Astrocyte (in vitro differentiated cells and primary cell): Measurements from ENCODE around the gene CPOX. TPM values are rescaled to one million over a fixed set of nuclear protein-coding genes. Genes with fewer than 3 reads are reported as not detected.

Source experiments
- DNase-seq: peaks from one replicate; pipeline ENCODE4 v3.0.0-alpha.2; 2010; ENCODE audit warnings: low read depth
- FAIRE-seq: peaks from 2 replicates; lab custom pipeline; 2011; peaks lifted over from hg19 to GRCh38; lab: Jason Lieb, UNC
- H2AFZ ChIP-seq: 2 replicates; pipeline ENCODE4 v1.6.0; 2012; ENCODE audit warnings: low read depth, low read length, inconsistent platforms
- H3K27ac ChIP-seq: 2 replicates; pipeline ENCODE4 v1.5.1; 2011; ENCODE audit warnings: low read depth, low read length, inconsistent platforms
- H3K27me3 ChIP-seq: 2 replicates; pipeline ENCODE4 v1.6.0; 2011; ENCODE audit warnings: low read length, inconsistent platforms; ENCODE audit not compliant: insufficient read depth
- H3K36me3 ChIP-seq: 2 replicates; pipeline ENCODE4 v1.5.1; 2011; ENCODE audit warnings: low read length, inconsistent platforms; ENCODE audit not compliant: insufficient read depth
- H3K4me1 ChIP-seq: 2 replicates; pipeline ENCODE4 v1.5.1; 2011; ENCODE audit warnings: low read length, inconsistent platforms; ENCODE audit not compliant: insufficient read depth
- H3K4me2 ChIP-seq: 2 replicates; pipeline ENCODE4 v1.6.0; 2012; ENCODE audit warnings: low read length, inconsistent platforms
- H3K4me3 ChIP-seq: 2 replicates; pipeline ENCODE4 v1.5.1; 2011; ENCODE audit warnings: low read depth, mild to moderate bottlenecking, low read length, inconsistent platforms; ENCODE audit not compliant: insufficient read depth
- H3K79me2 ChIP-seq: 2 replicates; pipeline ENCODE4 v1.6.0; 2012; ENCODE audit warnings: mild to moderate bottlenecking, low read length, inconsistent platforms; ENCODE audit not compliant: insufficient read depth
- H3K9ac ChIP-seq: 2 replicates; pipeline ENCODE4 v1.6.0; 2012; ENCODE audit warnings: mild to moderate bottlenecking, low read length, inconsistent platforms
- H3K9me3 ChIP-seq: 2 replicates; pipeline ENCODE4 v1.5.1; 2012; ENCODE audit warnings: low read depth, mild to moderate bottlenecking, low read length, inconsistent platforms; ENCODE audit not compliant: insufficient read depth
- H4K20me1 ChIP-seq: 2 replicates; pipeline ENCODE4 v1.6.0; 2012; ENCODE audit warnings: low read length, inconsistent platforms; ENCODE audit not compliant: insufficient read depth
- H3K27ac Mint-ChIP-seq: one replicate; pipeline ENCODE4 v1.8.0; 2021; ENCODE audit warnings: mild to moderate bottlenecking, mixed read lengths; ENCODE audit not compliant: unreplicated experiment
- H3K27me3 Mint-ChIP-seq: one replicate; pipeline ENCODE4 v1.8.0; 2021; ENCODE audit warnings: low read depth, mixed read lengths; ENCODE audit not compliant: unreplicated experiment
- H3K36me3 Mint-ChIP-seq: one replicate; pipeline ENCODE4 v1.8.0; 2021; ENCODE audit warnings: low read depth, mixed read lengths; ENCODE audit not compliant: unreplicated experiment
- H3K4me1 Mint-ChIP-seq: one replicate; pipeline ENCODE4 v1.8.0; 2021; ENCODE audit warnings: low read depth, mixed read lengths; ENCODE audit not compliant: unreplicated experiment
- H3K4me3 Mint-ChIP-seq: one replicate; pipeline ENCODE4 v1.8.0; 2021; ENCODE audit warnings: mild to moderate bottlenecking, moderate library complexity, mixed read lengths; ENCODE audit not compliant: unreplicated experiment
- H3K9me3 Mint-ChIP-seq: one replicate; pipeline ENCODE4 v1.8.0; 2021; ENCODE audit warnings: mild to moderate bottlenecking, mixed read lengths; ENCODE audit not compliant: unreplicated experiment
- CTCF ChIP-seq: IDR thresholded peaks from 2 replicates; pipeline ENCODE4 v1.5.1; 2011; ENCODE audit warnings: low read depth, mild to moderate bottlenecking, inconsistent platforms, low read length, moderate library complexity; ENCODE audit not compliant: insufficient read depth
- EZH2 ChIP-seq: IDR thresholded peaks from 2 replicates; pipeline ENCODE4 v1.6.1; 2012; ENCODE audit warnings: mild to moderate bottlenecking, low read length, inconsistent platforms; ENCODE audit not compliant: insufficient read depth
- total RNA-seq: library from RNA; stranded (reverse); gene quantifications from 2 replicates; pipeline ENCODE4 v1.2.1, GENCODE V29; 2021

CPOX gene
- total RNA-seq, 1 donor from 2014 or later = 23.7 TPM

GRCh38 chr3:98600412-98601095 lies 7.1 kb upstream of the CPOX start:
- H3K4me2 ChIP-seq = no peak overlapping the region
- FAIRE-seq = no peak

GRCh38 chr3:98599647-98600411 lies 6.4 kb upstream of the CPOX start:
- Mint-ChIP-seq H3K36me3 (no peaks in the 10 kb centered on the region), H3K4me1 (peaks cover 5% of the 10 kb centered on the region), H3K9me3 (no peaks in the 10 kb centered on the region), H3K27ac (no peak overlapping the region), H3K4me3 (no peak overlapping the region), H3K27me3 (no peaks in the 10 kb centered on the region)
- H3K4me1 ChIP-seq = no peaks in the 10 kb centered on the region
- H3K9me3 ChIP-seq = no peaks in the 10 kb centered on the region
- H2AFZ ChIP-seq = no peak overlapping the region
- H3K27ac ChIP-seq = no peak overlapping the region
- TF ChIP-seq EZH2 (no peak), CTCF (no peak)
- no peak for DNase-seq
- no peaks in the 10 kb centered on the region for H4K20me1 ChIP-seq
- no peaks in the 10 kb centered on the region for H3K79me2 ChIP-seq
- H3K4me3 ChIP-seq = no peak overlapping the region
- no peak for FAIRE-seq
- no peak overlapping the region for H3K9ac ChIP-seq
- H3K4me2 ChIP-seq = no peak overlapping the region
- H3K36me3 ChIP-seq = no peaks in the 10 kb centered on the region
- no peaks in the 10 kb centered on the region for H3K27me3 ChIP-seq

More at GRCh38 chr3:98600412-98601095, 7.1 kb upstream of the CPOX start:
- no peaks in the 10 kb centered on the region for H3K27me3 ChIP-seq
- Mint-ChIP-seq H3K4me1 (peaks cover 3% of the 10 kb centered on the region), H3K9me3 (no peaks in the 10 kb centered on the region), H3K27me3 (no peaks in the 10 kb centered on the region), H3K36me3 (no peaks in the 10 kb centered on the region), H3K27ac (no peak overlapping the region), H3K4me3 (no peak overlapping the region)
- H3K4me1 ChIP-seq = no peaks in the 10 kb centered on the region
- no peak overlapping the region for H3K4me3 ChIP-seq
- no peak for TF ChIP-seq EZH2
- TF ChIP-seq CTCF = no peak
- H3K79me2 ChIP-seq = no peaks in the 10 kb centered on the region
- no peak overlapping the region for H2AFZ ChIP-seq
- no peak overlapping the region for H3K27ac ChIP-seq
- no peaks in the 10 kb centered on the region for H4K20me1 ChIP-seq
- no peak overlapping the region for H3K9ac ChIP-seq
- H3K36me3 ChIP-seq = no peaks in the 10 kb centered on the region
- DNase-seq = no peak
- H3K9me3 ChIP-seq = no peaks in the 10 kb centered on the region

- Mint-ChIP-seq H3K27me3 (no peaks in the 10 kb centered on the region), H3K36me3 (no peaks in the 10 kb centered on the region)
- TF ChIP-seq EZH2 (no peak), CTCF (no peak)
These were observed 5.1 kb upstream of the CPOX start for GRCh38 chr3:98598492-98598891.

More at GRCh38 chr3:98598492-98598891, 5.1 kb upstream of the CPOX start:
- no peak overlapping the region for H2AFZ ChIP-seq
- no peaks in the 10 kb centered on the region for H3K9me3 ChIP-seq
- Mint-ChIP-seq H3K4me3 (no peak overlapping the region), H3K9me3 (no peaks in the 10 kb centered on the region), H3K4me1 (peaks cover 8% of the 10 kb centered on the region), H3K27ac (no peak overlapping the region)
- H3K27me3 ChIP-seq = no peaks in the 10 kb centered on the region
- FAIRE-seq = no peak
- DNase-seq = no peak
- H3K4me3 ChIP-seq = no peak overlapping the region
- H3K27ac ChIP-seq = no peak overlapping the region
- H3K79me2 ChIP-seq = no peaks in the 10 kb centered on the region
- H3K4me2 ChIP-seq = no peak overlapping the region
- no peak overlapping the region for H3K9ac ChIP-seq
- H3K4me1 ChIP-seq = no peaks in the 10 kb centered on the region
- H4K20me1 ChIP-seq = no peaks in the 10 kb centered on the region
- no peaks in the 10 kb centered on the region for H3K36me3 ChIP-seq
